ENCODE data around the gene MAPK11. TPM values are rescaled to one million over a fixed set of nuclear protein-coding genes. Genes with fewer than 3 reads are reported as not detected.

The MAPK11 gene
- polyA plus RNA-seq, 3 donors: 0.81 TPM; not detected in 2

GRCh38 chr22:50267591-50268390, 2.4 kb downstream of the MAPK11 start:
- no peaks in the 10 kb centered on the region for H3K79me2 ChIP-seq (ENCODE audit: insufficient read depth, low read length)
- no peak overlapping the region for H3K4me3 ChIP-seq (replicated peaks in 1 of 3; ENCODE audit: low read depth in 2 of 3, low read length in 3 of 3)
- no peak overlapping the region for H3K9ac ChIP-seq (ENCODE audit: insufficient read depth, low read length, poor library complexity, severe bottlenecking)
- peaks cover 25 to 54% of the 10 kb centered on the region in 2 donors for H3K27me3 ChIP-seq (ENCODE audit: control insufficient read depth in 2 of 2, insufficient read depth in 2 of 2, low read length in 2 of 2)
- peak; percentile 27 for TF ChIP-seq CTCF (IDR thresholded peaks at IDR 0.05)
- H3K4me2 ChIP-seq (replicated peaks; ENCODE audit: extremely low read depth, low read length, poor library complexity, severe bottlenecking): peak overlapping the region; percentile 22
- peaks cover 17% of the 10 kb centered on the region for H3K4me1 Mint-ChIP-seq
- no peak overlapping the region for H3K27ac Mint-ChIP-seq
- no peaks in the 10 kb centered on the region for H3K36me3 ChIP-seq (replicated peaks in 1 of 2; ENCODE audit: control insufficient read depth in 1 of 2, insufficient read depth in 2 of 2, low read length in 2 of 2)
- H3K27ac ChIP-seq (ENCODE audit: low read depth in 1 of 2, low read length in 2 of 2): no peak overlapping the region
- intact Hi-C loops (cut with micrococcal nuclease): no loop called here
- H3K4me3 Mint-ChIP-seq: peak overlapping the region; percentile 31 to 78
- H3K27me3 Mint-ChIP-seq (ENCODE audit: low read depth in 3 of 3): peaks cover 53 to 79% (median 63%) of the 10 kb centered on the region in 3 donors
- peak in 1 of 3 donors; percentile 29 for DNase-seq
- no peak overlapping the region for H2AFZ ChIP-seq (ENCODE audit: insufficient read depth, low read depth, low read length, poor library complexity, severe bottlenecking)
- H3K36me3 Mint-ChIP-seq: peaks cover 2 to 3% of the 10 kb centered on the region in 2 donors
- 18% methylated on average over 54 of the region's 75 CpGs for WGBS (ENCODE audit: insufficient coverage)
- peaks cover 7 to 10% of the 10 kb centered on the region in 2 donors for H3K9me3 ChIP-seq (replicated peaks in 1 of 2; ENCODE audit: control insufficient read depth in 1 of 2, insufficient read depth in 1 of 2, low read length in 2 of 2)
- H3K9me3 Mint-ChIP-seq: peaks cover 0 to 30% (median 7%) of the 10 kb centered on the region in 7 donors
- H3K4me1 ChIP-seq (ENCODE audit: control insufficient read depth in 1 of 2, insufficient read depth in 2 of 2, low read length in 2 of 2): peaks cover 25 to 38% of the 10 kb centered on the region in 2 donors
- H4K20me1 ChIP-seq (ENCODE audit: insufficient read depth, low read length): peaks cover 42% of the 10 kb centered on the region

GRCh38 chr22:50266994-50267393, 3.2 kb downstream of the MAPK11 start:
- Histone ChIP-seq H3K4me2 (replicated peaks; ENCODE audit: extremely low read depth, low read length, poor library complexity, severe bottlenecking) (no peak overlapping the region), H2AFZ (ENCODE audit: insufficient read depth, low read depth, low read length, poor library complexity, severe bottlenecking) (no peak overlapping the region), H3K27me3 (ENCODE audit: control insufficient read depth in 2 of 2, insufficient read depth in 2 of 2, low read length in 2 of 2) (peaks cover 30 to 56% of the 10 kb centered on the region in 2 donors), H3K36me3 (replicated peaks in 1 of 2; ENCODE audit: control insufficient read depth in 1 of 2, insufficient read depth in 2 of 2, low read length in 2 of 2) (no peaks in the 10 kb centered on the region), H3K27ac (ENCODE audit: low read depth in 1 of 2, low read length in 2 of 2) (no peak overlapping the region), H3K9me3 (replicated peaks in 1 of 2; ENCODE audit: control insufficient read depth in 1 of 2, insufficient read depth in 1 of 2, low read length in 2 of 2) (peaks cover 7 to 15% of the 10 kb centered on the region in 2 donors), H4K20me1 (ENCODE audit: insufficient read depth, low read length) (peaks cover 34% of the 10 kb centered on the region), H3K9ac (ENCODE audit: insufficient read depth, low read length, poor library complexity, severe bottlenecking) (no peak overlapping the region), H3K4me1 (ENCODE audit: control insufficient read depth in 1 of 2, insufficient read depth in 2 of 2, low read length in 2 of 2) (peaks cover 24 to 38% of the 10 kb centered on the region in 2 donors), H3K4me3 (replicated peaks in 1 of 3; ENCODE audit: low read depth in 2 of 3, low read length in 3 of 3) (no peak overlapping the region), H3K79me2 (ENCODE audit: insufficient read depth, low read length) (no peaks in the 10 kb centered on the region)
- no peak overlapping the region for H3K27ac Mint-ChIP-seq
- intact Hi-C loops (cut with micrococcal nuclease): no loop called here
- peaks cover 0 to 30% (median 8%) of the 10 kb centered on the region in 7 donors for H3K9me3 Mint-ChIP-seq
- peaks cover 15% of the 10 kb centered on the region for H3K4me1 Mint-ChIP-seq
- WGBS (ENCODE audit: insufficient coverage): 93% methylated on average over 37 of the region's 37 CpGs
- TF ChIP-seq CTCF (IDR thresholded peaks at IDR 0.05): no peak
- no peaks in the 10 kb centered on the region for H3K36me3 Mint-ChIP-seq
- H3K27me3 Mint-ChIP-seq (ENCODE audit: low read depth in 3 of 3): peaks cover 55 to 79% (median 65%) of the 10 kb centered on the region in 3 donors
- peak overlapping the region in 1 of 2 donors; percentile 39 for H3K4me3 Mint-ChIP-seq
- DNase-seq: no peak

All from CD14-positive monocyte (primary cell).